ENCODE measurements around the gene PLCB1.
A peak's percentile ranks its signal among the peaks of the same experiment; 100 is the strongest.

DNA sequence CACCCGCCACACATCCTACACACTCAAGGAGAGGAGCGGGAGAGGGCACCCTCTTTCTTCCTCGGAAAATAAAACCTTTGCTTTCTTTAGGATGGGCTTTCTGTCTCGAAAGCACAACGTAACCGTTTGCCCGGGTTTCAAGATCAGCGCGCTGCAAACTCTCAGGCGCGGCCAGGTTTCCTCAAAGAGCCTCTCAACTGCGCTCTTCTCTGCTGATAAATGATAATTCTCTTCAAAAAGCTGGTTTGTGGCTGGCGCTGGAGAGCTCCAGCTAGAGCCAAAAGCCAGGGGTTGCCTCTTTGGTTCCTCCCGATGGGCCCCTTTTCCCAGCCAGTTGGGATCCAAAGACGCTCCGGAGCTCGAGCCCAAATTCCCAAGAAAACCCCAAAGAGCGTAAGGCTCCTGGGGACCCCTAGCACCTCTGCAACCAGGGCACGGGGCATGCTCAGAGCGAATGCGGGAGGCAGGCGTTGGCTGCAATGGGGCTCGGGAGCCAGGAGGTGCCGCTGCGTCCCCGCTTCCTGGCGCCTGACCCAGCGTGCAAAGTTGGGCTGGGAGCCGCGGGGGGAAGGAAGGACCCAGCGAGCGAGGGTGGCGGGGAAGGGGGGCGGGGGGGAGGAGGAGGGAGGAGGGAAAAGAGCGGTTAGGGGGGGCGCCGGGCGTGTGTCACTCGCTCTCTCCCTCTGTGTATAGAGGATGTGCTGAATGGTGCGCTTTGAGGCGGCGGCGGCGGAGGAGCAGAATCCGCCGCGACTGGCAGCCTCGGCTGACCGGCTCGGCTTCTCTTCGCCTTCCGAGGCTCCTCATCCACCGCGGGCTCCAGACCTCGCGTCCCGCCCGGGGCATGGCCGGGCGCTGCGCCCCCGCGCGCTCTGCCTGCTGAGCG lies at the start of gene PLCB1:
- TF ChIP-seq, protein P1, sequence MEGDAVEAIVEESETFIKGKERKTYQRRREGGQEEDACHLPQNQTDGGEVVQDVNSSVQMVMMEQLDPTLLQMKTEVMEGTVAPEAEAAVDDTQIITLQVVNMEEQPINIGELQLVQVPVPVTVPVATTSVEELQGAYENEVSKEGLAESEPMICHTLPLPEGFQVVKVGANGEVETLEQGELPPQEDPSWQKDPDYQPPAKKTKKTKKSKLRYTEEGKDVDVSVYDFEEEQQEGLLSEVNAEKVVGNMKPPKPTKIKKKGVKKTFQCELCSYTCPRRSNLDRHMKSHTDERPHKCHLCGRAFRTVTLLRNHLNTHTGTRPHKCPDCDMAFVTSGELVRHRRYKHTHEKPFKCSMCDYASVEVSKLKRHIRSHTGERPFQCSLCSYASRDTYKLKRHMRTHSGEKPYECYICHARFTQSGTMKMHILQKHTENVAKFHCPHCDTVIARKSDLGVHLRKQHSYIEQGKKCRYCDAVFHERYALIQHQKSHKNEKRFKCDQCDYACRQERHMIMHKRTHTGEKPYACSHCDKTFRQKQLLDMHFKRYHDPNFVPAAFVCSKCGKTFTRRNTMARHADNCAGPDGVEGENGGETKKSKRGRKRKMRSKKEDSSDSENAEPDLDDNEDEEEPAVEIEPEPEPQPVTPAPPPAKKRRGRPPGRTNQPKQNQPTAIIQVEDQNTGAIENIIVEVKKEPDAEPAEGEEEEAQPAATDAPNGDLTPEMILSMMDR (IDR thresholded peaks at IDR 0.05): peak; percentile 88 to 93 (median 91)
- peak in 1 of 2 donors; percentile 13 for TF ChIP-seq POLR2A (IDR thresholded peaks at IDR 0.05)

Measured in uterus (tissue), 2 donors.